Stimulated activated CD4-positive, alpha-beta T cell treated with anti-CD3 and anti-CD28 coated beads, TNF-alpha, amount 100 ng/mL, for 24 hours (primary cell): Measurements from ENCODE around the gene NFKBIB.

ENCODE experiments used
- DNase-seq, 3 experiments: peaks; one replicate each; pipeline ENCODE4 v3.0.0-alpha.2; 2020; ENCODE audit warnings: low read depth in 3 of 3

NFKBIB gene

GRCh38 chr19:38958301-38958700, 58.5 kb downstream of the NFKBIB start:
- DNase-seq = no peak
